HG02973 (cell line): Measurements from ENCODE around the gene NEK11.
A peak's percentile ranks its signal among the peaks of the same experiment; 100 is the strongest.
"Not testable (repeated sequence)": the region's sequence is repeated elsewhere in the genome, so short reads cannot be mapped to it uniquely, and the experiment has no call there.

ENCODE experiments used
- ATAC-seq: cut with Tn5 transposase; IDR thresholded peaks from one replicate; pipeline ENCODE4 v1.9.1; 2021; ENCODE audit warnings: moderate library complexity; ENCODE audit not compliant: unreplicated experiment

The NEK11 gene

DNA sequence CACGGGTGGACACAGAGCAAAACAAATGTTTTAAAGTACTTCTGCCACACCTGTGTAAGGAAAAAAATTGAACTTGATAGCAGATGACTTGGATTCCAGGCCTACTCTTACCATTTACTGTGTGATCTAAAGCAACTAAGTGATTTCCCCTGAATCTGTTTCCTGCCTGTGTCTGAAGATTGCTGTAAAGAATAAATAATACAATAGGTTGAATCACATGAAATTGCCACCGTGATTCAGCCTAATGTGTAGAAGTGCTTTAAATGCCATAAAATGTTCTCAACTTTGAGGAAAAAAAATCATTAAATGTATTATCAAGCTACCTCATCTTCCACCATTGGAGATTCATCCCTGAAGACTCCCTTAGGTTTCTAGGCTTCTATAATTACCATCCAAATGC, 327.3 kb downstream of the NEK11 start:
- no peak for ATAC-seq

DNA sequence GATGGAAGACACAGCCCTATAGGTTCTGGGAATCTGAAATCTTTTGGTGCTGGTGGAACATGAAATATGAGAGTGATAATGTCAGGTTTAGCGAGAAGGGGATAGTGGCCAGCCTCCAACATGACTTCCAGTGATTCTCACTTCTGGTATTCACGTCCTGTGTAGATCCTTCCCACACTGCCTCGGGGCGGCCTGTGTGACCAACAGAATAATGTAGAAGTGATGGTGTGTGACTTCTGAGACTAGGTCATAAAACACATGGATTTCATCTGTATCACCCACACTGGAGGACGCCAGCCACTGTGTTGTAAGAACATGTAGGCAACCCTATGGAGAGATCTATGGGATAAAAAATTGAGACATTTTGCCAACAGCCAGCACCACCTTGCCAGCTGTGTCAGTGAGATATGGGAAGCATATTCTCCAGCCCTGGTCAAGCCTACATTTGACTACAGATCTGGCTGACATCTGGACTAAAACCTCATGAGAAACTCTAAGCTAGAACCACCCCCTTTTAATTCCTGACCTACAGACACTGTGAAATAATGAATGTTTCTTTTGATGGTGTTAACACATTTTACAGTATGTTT, 329.4 kb downstream of the NEK11 start:
- ATAC-seq = no peak

DNA sequence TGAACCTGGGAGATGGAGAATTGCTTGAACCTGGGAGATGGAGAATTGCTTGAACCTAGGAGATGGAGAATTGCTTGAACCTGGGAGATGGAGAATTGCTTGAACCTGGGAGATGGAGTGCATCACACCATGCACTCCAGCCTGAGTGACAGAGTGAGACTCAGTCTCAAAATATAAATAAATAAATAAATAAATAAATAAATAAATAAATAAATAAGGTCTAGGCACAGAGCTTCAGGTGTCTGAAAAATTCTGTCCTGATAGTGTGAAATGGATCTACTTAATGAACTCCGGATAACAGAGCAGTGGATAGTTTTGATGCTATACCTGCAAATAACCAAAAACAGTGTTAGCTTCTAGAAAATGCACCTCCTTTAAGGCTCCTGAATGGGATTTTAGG, 330.6 kb downstream of the NEK11 start:
- no peak for ATAC-seq

DNA sequence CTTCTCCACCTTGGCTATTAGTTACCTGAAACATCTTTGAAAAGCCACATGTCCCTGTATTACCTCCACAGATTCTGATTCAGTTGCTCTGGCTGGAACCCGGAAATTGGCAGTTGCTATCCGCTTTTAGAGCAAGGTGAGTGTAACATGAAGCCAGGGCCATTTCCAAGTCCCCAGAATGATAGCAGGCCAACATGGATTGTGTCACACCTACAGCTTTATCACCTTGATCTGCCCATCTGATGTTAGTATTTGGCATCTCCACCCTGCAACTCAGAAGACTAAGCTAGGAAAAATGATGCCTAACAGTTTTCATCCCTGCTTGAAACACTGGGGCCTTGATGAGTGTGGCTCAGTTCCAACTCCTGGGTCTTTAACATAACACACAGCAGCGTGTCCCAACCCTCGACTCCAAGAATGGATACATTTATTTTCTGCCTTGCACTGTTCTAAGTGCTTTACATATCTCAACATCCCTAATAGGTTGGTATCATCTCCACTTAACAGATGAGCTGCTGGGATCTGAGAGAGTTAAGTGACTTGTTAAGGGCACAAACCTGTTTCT, 333.6 kb downstream of the NEK11 start:
- ATAC-seq = no peak

DNA sequence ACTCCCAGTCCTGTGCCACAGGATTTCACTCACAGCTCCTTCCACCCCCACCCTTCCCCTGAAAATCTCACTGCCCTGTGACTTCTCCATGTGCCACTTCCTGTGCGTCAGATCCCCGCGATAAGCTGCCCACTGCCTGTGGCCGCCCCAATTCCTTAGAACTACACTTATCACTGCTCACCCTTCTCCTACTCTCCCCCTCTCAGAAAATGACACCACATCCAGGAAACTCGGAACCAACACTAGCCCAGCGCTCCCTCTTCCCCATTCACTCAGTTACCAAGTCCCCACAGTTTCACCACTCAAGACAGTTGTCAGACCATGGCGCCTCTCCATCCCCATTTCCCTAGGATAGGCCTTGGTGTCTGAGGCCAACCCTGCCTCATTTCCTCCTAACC, 334.4 kb downstream of the NEK11 start:
- not testable (repeated sequence) for ATAC-seq

DNA sequence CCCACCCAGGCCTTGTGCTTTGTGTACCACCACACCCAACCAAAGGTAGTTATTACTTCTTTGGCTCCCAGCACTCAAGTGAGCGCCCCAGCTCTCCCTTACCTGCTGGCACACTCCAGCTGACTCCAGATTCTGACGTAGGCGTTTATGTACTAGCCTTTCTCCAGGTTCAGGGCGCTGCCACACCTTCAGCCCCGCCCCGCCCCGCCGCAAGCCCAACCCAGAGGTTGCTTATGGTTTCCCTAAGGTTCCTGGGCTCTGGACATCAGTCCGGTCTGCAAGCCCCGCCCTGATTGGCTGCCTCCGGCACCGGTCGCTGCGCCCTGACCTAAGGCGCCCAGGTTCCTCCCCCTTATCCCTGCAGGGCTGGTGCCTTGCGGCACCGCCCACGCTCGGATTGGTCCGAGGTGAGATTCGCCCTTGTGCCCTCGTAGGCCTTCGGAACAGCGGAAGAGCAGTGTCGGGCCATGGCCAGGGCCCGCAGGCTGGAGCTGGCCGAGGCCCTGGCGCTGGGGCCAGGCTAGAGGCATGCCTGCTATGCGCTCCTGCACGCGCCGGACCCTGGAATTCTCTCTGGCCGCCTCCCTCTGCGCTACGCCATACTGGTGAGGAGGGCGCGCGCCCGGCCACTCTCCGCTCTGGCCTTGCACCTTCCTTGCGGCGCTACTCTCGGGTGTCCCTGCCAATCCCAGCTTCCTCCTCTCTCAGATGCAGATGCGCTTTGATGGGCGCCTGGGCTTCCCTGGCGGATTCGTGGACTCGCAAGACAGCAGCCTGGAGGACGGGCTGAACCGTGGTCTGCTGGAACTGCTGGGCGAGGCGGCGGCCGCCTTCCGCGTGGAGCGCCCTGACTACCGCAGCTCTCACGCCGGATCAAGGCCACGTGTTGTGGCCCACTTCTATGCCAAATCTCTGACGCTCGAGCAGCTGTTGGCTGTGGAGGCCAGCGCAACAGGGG, 335.1 kb downstream of the NEK11 start:
- ATAC-seq = peak; percentile 96

DNA sequence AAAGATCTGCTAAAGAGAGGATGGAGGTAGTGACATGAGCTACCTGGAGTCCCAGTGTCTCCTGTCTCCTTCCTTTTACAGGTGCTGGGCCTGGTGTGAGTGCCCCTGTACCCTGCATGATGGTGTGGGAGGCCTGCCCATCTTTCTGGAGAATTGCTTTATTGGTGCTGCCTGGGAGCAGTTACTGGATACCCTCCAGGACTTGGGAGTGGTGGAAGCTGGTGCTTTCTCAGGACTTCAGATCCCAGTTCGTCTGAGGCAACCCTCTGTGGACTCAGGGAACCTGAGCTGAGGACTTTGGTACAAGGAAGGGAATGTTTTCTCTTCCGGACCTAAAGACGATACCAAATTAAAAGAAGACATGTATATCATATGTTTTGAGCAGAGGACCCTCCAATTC, 336.6 kb downstream of the NEK11 start:
- ATAC-seq = no peak

DNA sequence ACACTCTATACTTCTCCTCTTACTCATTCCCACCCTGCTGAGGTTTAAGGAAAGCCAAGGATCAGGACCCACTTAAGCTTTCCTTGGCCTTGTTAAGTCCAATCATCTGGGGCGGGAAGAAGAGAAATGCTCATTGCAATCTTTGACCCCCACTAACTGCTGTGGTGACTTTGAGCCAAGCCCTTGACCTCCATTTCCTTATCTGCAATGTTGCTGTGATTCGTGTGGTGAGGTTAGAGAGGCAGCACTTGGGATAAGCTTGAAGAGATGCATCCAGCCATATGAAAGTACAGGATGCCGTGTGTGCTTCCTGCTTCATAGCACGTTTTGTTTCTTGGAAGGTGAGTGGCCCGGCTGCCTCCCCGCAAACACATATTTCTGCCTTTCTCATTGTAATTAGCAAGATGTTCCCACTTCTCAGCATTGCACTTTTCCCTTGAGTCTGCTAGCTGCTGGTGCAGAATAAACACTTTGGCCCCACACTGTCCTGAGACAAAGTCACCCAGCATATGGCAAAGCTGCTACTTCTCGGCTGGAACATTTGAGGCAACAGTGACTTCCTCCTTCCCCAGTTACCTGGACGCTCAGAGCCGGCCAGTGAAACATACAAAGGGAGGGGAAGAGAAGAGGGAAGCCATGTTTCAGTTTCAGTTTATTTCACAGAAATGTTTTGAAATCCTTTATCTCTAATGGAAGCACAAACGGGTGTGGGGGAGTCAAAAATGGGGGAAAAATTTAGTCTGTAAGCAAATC, 344.4 kb downstream of the NEK11 start:
- no peak for ATAC-seq

DNA sequence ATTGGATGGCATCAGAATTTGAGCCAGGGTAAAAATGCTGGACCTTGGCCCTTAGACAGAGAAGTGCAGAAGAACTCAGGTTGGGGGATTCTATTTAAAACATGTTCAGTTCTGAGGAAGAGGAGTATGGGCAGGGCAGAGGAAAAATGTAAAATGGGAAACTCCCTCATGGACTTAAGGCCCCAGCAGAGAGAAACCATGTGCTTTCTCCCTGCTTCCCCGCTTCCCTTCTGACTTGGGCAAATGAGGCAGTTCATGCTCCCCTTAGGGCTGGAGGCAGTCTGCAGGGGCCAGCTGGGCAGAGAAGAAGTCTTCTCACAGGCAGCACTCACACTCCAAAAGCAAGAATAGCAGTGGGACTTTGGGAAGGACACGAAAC, 345.0 kb downstream of the NEK11 start:
- no peak for ATAC-seq

DNA sequence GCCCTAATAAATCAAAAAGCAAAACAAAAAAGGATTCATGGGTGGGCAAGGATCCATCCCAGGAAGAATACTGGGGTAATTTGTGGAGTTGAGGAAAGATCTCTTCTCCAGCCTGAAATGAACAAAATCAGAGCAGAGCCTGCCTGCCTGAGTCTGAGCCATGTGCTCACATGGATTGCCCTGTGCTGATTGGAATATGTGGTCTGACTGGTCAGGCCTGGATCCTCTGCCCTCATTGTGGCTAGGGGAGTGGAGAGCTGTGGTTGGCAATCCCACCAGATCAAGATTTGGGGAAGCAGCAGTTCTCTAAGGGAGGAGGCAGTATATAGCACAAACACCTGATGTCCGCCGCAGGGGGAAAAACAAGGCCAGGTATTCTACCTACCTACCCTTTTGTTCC, 348.1 kb downstream of the NEK11 start:
- ATAC-seq = no peak

DNA sequence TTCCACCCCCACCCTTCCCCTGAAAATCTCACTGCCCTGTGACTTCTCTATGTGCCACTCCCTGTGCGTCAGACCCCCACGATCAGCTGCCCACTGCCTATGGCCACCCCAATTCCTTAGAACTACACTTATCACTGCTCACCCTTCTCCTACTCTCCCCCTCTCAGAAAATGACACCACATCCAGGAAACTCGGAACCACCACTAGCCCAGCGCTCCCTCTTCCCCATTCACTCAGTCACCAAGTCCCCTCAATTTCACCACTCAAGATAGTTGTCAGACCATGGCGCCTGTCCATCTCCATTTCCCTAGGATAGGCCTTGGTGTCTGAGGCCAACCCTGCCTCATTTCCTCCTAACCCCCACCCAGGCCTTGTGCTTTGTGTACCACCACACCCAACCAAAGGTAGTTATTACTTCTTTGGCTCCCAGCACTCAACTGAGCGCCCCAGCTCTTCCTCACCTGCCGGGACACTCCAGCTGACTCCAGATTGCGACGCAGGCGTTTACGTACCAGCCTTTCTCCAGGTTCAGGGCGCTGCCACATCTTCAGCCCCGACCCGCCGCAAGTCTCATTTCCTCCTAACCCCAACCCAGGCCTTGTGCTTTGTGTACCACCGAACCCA, 354.3 kb downstream of the NEK11 start:
- peak; percentile 2 for ATAC-seq

DNA sequence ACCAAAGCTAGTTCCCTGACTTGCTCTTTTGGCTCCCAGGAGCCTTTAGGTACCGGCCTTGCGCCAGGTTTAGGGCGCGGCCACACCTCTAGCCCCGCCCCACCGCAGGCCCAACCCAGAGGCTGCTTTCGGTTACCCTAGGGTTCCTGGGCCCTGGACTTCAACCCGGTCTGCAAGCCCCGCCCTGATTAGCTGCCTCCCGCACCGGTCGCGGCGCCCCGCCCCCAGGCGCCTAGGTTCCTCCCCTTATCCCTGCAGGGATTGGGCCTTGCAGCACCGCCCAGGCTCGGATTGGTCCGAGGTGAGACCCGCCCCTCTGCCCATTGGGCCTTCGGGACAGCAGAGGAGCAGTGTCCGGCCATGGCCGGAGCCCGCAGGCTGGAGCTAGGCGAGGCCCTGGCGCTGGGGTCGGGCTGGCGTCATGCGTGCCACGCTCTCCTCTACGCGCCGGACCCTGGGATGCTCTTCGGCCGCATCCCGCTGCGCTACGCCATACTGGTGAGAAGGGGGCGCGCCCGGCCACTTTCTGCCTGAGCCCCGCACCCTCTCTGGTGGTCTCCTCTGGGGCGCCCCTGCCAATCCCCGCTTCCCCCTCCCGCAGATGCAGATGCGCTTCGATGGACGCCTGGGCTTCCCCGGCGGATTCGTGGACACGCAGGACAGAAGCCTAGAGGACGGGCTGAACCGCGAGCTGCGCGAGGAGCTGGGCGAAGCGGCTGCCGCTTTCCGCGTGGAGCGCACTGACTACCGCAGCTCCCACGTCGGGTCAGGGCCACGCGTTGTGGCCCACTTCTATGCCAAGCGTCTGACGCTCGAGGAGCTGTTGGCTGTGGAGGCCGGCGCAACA, 355.0 kb downstream of the NEK11 start, which contains the start of gene NUDT16:
TSS of gene NUDT16 (plus strand) at position 330 of the 847 bp plus-strand sequence. CDS start at position 361, 31 bp downstream.
- peak; percentile 99 for ATAC-seq

DNA sequence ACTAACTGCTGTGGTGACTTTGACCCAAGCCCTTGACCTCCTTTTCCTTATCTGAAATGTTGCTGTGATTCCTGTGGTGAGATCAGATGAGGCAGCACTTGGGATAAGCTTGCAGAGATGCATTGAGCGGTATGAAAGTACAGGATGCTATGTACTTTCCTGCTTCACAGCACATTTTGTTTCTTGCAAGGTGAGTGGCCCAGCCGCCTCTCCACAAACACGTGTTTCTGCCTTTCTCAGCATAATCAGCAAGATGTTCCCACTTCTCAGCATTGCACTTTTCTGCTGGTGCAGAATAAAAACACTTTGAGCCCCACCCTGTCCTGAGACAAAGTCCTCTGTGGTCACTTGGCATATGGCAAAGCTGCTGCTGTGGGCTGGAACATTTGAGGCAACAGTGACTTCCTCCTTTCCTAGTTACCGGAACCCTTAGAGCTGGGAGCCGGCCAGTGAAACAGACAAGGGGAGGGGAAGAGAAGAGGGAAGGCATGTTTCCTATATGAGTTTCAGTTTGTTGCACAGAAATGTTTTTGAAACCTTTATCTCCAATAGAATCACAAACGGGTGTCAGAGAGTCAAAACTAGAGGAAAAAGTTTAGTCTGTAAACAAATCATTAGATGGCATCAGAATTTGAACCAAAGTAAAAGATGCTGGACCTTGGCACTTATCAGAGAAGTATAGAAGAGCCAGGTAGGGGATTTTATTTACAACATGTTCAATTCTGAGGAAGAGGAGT, 359.9 kb downstream of the NEK11 start:
- ATAC-seq = no peak

DNA sequence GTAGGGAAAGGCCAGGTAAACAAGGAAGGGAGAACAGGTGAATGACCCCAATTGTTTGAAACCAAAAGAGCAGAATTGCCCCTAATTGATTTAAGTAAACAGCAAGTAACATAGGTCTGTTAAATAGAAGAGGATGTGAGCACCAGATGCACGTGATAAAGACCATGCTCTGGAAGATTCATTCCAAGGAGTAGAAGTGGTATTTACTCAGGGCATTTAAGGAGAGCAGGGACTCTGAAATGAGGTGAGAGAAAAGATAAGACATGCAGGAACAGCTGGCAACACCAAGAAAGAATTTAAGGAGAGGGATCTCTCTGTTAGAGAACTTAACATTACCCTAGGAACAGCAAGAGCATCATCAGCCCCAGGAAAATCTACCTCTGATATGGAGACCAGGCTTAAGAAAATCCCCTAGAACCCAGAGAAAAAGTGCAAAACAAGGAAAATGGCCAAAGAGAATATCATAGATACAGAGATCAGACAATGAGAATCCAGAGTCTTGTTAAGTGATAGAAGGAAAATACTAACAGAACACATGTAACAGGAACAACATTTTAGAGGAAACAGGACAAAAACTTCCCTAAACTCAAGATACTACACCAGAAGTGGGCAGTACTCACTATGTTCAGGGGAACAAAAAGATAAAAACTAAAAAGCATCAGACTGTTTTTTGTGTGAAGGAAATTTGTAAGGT, 361.3 kb downstream of the NEK11 start:
- no peak for ATAC-seq

DNA sequence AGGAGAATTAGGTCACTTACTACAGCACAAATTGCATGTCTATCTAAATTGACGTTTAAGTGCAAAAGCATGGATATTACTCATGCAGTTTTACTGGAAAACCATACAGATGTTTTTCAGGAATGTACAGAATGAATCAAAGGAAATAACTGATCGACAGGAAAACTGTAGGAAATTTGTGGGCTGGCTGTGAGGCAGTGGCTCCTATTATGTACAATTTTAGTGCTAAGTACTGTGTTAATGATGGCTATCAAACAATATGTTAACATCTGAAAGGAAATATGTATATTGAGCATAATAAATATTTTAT, 361.8 kb downstream of the NEK11 start:
- ATAC-seq = no peak

DNA sequence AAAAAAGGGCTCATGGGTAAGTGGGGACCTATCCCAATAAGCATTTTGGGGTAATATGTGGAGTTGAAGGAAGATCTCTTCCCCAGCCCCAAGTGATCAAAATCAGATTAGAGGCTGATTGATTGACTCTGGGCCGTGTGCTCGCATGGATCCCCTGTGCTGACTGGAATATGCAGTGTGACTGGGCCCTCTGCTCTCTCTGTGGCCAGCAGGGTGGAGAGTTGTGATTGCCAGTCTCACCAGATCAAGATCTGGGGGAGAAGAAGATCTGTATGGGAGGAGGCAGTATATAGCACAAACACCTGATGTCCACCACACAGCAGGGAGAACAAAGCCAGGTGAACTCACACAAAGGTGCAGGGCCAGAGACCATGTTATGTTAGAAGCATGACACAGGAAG, 363.7 kb downstream of the NEK11 start:
- no peak for ATAC-seq

DNA sequence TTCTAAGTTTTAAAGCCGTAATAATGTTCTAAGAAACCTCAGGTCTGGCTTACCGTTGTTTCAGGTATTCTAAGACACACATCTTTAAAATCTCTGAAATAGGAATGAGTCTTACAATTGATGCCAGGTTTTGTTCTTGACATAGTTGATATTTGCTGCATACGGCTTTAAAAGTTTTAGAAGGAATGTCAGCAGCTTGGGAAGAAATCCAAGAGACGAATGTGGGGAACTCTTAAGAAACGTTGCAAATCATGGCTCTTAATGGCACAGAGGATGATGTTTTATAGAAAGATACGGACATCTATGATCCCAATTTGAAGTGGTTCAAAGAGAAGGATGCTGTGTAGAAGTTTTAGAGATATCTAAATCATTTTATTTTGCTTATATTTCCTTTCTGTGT, 366.4 kb downstream of the NEK11 start:
- ATAC-seq = no peak

DNA sequence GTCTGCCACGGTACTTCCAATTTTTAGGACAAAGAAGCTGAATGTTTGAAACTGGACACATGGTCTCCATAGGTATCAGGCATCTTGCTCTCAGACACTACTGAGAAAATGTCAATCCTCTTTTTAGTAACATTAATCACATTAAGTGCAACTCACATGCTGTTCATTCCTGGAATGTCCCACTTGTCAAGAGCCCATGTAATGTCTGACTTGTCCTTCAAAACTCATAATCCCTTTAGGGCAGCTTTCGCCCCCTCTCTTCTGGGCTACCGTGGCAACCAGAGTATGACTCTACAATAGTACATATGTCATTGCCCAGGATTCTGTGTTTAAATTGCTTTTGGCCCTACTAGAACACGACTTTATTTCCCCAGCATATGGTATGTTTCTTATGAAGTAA, 367.2 kb downstream of the NEK11 start:
- no peak for ATAC-seq

DNA sequence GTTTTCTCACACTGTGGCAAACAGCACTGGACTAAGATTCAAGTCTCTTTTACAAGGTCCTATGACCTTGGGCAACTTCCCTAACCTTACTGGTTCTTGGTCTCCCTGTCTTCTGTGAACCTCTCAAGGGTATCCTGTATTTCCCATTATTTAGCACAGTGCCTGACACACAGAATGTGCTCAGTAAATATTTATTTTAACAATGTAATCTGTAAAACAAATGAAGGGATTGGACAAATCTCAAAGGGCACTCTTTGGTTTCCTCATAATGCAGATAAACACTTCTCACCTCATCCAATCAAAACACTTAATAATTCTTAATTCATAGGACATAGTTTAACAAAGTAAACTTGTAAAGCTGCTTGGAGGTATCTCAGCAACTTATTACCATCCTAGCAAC, 367.7 kb downstream of the NEK11 start:
- no peak for ATAC-seq
